GM21360 (cell line): ENCODE data around the gene MAP3K21.

Experiments
- ATAC-seq: cut with Tn5 transposase; IDR thresholded peaks from one replicate; pipeline ENCODE4 v1.9.1; 2021; ENCODE audit warnings: mild to moderate bottlenecking, moderate library complexity; ENCODE audit not compliant: unreplicated experiment

MAP3K21 gene

DNA sequence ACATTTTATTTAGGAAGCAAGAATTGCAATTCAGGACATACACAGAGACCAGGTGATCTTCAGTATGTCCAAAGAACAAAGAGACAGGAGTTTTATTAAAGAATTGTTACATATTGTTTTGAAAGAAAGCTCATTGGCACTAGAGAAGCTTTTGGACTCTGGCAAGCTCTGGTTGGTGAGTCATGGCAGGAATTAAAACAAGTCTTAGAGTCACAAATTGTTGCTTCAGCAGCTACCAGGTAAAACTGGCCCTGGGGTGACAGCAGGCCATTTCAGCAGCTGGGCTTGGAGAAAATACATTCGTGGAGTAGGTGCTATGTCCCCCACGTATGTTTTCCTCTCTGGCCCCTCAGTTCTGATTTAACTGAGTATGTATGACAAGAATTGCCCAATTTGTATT is 58.8 kb downstream of the MAP3K21 start:
- ATAC-seq: no peak

DNA sequence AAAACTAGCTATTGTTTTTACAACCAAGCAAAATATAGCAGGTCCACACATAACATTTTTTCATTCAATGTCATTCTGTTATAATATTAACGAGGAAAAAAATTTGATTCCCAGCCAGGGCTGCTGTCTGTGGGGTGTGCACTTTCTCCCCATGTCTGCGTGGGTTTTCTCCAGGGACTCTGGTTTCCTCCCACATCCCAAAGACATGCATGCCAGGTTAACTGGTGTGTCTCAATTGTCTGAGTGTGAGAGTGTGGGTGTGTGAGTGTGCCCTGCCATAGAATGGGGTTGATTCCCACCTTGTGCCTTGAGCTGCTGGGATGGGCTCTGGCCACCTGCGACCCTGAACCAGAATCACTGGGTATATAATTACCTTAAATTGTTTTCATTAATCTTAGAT is 60.1 kb downstream of the MAP3K21 start:
- ATAC-seq: no peak

DNA sequence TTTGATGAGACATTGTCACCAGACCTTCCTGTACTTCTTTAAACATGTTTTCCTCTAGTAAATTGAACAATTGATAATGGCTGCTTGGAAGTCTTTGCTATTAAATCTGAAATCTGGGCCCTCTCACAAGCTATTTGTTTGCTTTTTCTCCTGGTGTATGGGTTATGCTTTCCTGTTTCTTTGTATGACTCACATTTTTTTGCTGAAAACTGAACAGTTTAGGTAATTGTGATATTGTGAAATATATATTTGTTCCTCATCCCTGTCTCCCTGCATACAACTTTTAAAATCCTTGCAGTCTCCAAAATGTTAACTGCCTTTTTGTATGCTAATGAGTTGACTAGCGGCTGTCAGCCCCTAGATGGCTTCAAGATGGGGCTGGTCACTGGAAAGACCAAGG is 61.6 kb downstream of the MAP3K21 start:
- ATAC-seq: no peak

DNA sequence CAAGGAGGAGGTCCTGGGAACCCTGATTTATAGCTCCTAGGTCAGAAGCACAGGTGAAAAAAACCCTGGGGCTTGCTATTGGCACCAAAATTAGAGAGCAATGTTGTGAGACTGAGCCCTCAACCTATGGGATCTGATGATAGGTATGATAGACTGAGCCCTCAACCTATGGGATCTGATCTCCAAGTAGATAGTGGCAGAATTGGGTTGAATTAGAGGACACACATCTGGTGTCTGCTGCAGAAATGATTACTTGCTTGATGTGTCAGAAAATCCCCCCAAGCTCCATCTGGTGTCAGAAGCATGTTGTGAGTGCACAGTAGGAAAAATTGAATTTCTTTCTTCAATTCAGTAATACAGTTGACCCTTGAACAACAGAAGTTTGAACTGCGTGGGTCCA is 62.4 kb downstream of the MAP3K21 start:
- no peak for ATAC-seq

DNA sequence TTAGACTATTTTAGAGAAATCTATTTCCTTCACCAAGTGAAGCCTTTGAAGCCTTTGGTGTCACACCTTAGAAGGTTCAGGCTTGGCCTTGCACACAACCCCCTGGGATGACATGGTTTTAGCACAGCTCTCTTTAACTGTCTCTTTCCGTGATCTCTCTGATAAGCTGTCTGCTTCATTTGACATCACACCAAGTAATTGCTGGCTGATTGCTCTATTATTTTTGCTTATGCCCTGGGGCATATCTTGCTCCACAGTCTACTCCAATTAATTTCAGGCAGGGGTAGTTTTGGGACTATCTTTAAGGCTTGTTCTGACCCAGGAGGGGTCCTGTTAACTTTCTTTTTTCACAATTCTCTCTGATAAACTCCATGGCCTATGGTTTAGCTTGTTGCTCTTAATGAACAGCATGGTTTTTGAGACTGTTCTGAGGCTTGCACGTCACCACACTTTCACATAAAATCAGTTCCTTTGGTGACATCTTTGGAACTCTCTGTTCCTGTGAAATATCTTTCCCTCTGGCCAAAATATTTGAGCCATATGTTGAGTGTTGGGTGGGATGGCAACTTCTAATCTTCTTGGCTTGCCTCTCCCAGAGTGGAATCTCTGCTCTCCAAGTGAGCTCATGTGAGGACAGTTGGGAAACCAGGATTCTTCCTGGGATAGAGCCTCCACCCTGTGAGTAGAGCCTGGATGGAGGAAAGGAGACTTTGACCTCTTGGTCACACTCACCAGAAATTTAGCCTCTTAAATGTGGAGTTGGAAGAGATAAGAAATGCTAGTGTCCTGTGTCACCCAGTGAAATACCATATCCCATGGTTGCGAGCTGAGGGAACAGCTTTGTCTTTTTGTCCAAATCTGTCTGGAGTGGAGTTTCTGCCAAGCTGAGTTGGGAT is 63.6 kb downstream of the MAP3K21 start:
- ATAC-seq: no peak

DNA sequence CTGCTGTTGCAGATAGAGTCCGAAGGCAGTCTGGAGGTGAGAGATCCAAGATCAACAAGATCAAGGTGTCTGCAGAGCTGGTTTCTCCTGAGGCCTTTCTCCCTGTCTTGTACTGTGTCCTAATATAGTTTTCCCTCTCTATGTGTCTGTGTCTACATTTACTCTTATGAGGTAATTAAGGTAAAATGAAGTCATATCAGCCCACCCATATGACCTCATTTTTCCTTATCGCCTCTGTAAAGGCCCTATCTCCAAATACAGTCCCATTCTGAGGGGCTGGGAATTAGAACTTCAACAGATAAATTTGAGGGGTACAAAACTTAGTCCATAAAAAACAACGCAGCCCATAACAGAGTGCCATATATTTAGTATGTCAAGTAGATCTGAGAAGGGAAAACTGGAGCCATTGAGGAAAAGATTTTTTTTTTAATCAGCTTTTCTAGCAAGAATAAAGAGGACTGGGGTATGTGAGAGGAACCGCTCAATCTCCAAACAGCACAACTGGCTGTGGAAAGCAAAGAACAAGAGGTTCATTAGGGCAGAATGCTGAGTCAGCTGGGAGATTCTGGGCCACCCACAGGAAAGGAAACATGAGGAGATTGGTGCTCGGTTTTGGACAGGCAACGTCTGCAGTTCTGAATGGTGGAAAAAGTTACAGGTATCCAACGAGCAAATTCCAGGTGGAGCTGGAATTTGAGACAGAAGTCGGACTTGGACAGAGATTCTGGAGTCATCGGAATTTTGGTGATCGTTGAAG is 65.7 kb downstream of the MAP3K21 start:
- ATAC-seq: no peak

DNA sequence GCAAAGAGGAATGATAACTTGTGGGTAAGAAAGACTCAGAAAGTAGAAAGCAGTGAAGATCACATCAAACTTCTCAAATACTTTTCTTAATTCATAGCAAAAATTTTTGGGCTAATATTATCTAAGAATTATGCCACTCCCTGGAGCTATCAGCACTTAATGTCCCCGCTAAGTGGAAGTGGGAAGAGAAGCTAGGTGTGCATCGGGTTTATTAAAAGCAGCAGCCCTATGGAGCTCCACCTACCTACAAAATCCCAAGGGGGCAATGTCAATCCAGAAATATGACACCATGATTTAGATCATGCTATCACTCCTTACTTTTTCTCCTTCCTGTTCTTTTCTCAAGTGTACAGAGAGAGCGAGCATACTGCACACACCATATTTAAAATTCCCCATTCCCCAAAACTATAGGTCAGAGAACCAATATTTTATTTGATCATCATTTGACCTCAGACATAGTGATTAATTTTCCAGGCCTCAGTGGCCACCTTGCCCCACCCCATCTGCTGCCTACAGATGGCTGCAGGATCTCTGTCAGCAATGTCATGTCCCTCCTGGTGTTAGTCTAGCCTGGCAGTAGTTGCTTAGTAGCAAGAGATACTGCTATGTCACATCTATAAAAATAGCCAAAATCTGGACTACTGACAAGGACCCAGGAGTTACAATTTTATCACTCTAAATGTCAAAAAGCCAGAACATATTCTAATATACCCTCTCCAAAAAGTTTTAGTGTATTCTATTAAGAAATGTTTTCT is 66.6 kb downstream of the MAP3K21 start:
- ATAC-seq: no peak

DNA sequence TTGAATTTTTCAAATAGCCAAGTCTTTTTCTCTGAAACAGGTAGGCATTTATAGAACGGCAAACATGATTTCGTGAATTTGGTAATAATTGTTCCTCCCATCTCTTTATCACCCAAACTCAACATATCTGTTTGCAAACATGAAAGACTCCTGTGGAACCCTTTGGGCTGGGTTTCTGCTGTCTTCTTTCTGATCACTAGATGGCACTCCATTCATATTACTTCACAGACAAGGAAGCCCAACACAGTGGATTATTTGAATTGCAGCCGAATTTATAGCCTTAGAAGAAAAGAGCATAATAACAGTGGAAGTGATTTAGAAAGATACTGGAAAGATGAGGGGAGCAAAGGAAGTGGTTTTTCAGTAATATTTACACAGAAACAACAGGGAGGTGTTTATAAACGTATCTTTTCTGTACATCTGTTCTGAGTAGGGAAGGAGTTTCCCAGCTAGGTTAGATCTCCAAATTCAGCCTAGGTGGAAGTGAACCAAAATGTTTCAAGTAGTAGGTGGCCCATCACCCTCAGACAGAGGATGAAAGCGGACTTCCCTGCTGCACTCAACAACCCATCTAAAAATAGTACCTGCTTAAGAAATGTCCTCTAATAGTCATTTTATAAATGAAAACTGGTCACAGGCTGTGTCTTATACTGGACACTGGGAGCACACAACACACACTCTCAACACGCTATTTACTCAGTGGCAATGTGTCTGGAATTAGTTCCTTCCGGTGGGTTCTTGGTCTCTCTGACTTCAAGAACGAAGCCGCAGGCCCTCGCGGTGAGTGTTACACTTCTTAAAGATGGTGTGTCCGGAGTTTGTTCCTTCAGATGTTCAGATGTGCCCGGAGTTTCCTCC is 67.6 kb downstream of the MAP3K21 start:
- ATAC-seq: no peak

DNA sequence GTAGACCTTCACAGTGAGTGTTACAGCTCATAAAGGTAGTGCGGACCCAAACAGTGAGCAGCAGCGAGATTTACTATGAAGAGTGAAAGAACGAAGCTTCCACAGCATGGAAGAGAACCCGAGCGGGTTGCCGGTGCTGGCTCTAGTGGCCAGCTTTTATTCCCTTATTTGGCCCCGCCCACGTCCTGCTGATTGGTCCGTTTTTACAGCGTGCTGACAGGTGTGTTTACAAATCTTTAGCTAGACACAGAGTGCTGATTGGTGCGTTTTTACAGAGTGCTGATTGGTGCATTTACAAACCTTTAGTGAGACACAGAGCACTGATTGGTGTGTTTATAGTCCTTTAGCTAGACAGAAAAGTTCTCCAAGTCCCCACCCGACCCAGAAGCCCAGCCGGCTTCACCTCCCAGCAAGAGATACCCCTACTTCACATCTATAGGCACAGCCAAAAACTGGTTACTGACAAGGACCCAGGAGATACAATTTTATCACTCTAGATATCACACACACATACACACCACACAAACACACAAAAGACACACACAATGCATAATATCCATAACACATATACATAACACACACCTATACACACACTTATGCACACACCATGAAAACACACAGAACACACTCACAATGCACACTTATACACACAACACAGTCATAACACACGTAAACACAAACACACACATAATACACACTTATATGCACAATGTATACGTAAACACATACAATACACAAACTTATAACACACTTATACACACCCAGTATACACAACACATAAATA is 68.5 kb downstream of the MAP3K21 start:
- ATAC-seq: no peak

DNA sequence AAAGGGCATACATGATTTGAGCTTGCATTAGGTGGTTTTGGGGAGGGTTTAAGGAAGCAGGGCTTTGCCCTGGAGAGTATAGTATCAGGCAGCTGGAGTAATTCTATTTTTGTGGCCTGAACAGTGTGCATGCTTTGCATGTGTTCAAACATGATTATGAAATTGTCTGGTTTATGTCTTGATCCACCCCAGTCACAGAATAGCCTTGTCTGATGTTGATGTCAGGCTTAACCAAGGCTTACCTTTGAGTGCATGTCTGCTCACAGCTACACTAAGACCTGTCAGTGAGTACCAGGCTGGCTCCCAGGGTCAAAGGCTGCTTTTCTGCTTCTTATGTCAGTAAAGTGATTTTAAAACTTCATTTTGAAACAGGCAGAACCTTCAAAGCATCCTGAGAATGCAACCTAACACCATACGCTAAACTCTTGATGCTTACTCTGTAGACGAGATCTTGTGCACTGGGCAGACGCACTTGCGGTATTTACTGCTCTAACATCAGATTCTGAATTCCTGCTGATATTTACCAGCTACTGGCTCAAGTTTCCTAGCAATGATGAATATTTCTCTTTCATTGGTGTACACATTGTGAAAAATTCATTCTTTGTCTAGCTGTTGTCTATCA is 78.9 kb downstream of the MAP3K21 start:
- no peak for ATAC-seq

DNA sequence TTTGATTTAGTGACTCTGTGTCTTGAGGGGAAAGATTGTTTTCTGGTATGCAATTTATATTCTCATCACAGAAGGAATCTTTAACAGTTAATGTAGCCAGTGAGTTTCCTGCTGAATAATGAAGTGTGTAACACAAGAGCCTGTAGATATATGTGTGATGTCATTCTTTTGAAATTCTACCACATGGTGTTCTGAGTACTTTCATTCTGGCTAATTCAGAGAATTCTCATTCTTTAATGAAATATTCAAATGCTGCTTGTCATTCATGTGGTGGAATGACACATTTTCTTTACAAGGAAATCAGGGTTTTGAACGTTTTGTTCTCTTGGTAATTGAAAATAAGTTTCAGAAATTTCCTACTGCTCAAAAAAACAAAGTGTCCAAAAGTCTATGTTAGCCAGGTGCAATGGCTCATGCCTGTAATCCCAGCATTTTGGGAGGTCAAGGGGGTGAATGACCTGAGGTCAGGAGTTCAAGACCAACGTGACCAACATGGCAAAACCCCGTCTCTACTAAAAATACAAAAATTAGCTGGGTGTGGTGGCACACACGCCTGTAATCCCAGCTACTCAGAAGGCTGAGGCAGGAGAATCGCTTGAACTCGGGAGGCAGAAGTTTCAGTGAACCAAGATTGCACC is 79.6 kb downstream of the MAP3K21 start:
- ATAC-seq: no peak

DNA sequence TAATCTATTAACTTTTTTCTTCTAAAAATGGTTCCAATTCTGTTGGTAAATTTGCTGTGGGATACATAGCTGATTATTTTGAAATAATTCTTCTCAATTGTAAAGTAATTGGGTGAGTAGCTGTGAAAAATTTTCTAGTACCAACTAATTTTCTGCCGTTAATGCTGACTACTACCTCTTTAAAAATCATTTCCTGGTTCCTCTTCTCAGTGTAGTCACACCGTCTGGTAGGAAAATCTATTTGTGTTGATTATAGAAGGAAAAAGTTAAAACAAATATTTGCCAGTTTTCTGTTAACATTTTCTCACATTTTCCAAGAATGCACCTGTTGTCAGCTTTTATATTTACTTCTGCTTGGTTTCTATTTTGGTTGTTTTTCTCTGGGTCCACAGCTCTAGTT is 82.0 kb downstream of the MAP3K21 start:
- ATAC-seq: no peak

DNA sequence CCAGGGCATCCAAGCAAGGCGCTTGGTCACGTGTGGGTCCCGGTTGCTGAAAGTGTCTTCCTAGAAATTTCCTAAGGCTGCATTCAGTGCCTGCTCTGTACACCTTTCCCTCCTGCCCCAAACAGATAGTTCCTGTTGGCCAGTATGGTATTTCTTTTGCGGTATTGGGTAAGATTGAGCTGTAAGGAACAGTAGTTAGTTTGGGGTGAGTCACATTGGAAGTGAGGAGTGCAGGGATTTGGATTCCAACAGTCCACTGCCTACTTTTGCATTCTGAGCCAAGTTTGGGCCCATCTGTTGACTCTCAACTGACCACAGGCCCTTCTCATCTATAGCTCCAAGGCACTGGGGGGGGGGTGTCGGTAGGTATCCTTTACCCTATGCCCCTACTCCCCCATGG is 83.4 kb downstream of the MAP3K21 start:
- no peak for ATAC-seq

DNA sequence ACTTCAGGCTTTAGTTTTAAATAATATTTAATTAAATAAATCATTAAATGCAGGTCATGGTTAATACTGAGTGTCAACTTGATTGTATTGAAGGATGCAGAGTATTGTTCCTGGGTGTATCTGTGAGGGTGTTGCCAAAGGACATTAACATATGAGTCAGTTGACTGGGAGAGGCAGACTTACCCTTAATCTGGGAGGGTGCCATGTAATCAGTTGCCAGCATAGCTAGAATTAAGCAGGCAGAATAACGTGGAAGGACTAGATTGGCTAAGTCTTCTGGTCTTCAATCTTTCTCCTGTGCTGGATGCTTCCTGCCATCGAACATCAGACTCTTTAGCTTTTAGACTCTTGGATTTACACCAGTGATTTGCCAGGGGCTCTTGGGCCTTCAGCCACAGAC is 85.3 kb downstream of the MAP3K21 start:
- ATAC-seq: no peak

DNA sequence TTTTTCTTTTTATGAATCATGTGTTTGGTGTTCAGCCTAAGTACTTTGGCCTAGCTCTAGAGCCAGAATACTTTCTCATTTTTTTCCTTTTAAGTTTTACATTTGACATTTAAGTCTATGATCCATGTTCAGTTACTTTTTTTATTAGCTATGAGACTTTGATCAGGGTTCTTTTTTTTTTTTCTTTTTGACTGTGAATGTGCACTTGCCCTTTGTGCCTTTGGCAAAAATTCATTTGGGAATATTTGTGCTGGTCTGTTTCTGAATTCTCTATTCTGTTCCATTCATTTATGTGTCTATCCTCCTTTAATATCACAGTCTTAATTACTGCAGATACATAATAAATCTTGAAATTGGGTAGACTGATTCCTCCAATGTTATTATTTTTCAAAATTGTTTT is 93.8 kb downstream of the MAP3K21 start:
- ATAC-seq: no peak

DNA sequence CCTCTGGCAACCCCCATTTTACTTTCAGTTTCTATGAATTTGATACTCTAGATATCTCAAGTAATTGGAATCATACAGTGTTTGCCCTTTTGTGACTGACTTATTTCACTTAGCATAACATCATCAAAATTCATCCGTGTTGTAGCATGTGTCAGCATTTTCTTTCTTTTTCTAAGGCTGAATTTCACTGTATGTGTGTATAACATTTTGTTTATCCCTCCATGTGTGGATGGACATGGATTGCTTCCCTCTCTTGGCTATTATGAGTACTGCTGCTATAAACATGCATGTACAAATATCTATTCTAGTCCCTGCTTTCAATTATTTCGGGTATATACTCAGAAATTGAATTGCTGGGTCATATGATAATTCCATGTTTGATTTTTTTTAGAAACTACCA is 97.3 kb downstream of the MAP3K21 start:
- ATAC-seq: no peak

DNA sequence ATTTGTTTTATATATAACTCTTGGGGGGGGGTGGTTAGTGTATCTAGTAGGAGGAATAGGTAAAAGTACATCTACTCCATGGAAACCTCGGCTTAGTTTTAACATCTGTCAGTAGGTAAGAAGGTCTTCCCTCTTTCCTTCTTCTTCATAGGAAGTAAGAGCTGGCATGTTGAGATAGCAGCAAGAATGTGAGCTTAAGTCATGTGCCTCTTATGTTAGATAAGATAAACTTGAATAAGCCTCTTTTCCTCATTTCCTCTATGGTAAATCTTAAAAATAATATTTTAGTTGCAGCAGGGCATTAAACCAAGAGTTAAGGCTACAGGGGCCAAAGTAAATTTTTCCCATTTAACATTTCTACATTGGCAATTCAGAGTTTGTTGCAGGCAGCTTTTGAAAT is 100.4 kb downstream of the MAP3K21 start:
- ATAC-seq: no peak

DNA sequence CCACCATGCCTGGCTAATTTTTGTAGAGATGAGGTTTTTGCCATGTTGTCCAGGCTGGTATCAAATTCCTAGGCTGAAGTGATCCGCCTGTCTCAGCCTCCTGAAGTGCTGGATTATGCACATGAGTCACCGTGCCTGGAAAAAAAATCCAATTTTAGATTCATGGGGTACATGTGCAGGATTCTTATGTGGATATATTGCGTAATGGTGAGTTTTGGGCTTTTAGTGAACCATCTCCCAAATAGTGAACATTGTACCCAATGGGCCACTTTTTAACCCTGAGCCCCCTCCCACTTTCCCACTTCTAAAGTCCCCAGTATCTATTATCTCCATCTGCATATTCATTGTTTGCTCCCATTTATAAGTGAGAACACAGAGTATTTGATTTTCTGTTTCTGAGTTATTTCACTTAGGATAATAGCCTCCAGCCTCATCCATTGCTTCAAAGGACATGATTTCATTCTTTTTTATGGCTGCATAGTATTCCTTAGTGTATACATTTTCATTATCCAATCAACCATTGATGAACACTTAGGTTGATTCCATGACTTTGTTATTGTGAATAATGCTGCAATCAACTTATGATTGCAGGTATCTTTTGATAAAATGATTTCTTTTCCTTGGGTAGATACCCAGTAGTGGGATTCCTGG is 104.4 kb downstream of the MAP3K21 start:
- no peak for ATAC-seq
